IMR-90 (cell line): ENCODE data around the gene ACVR1B. TPM values are rescaled to one million over a fixed set of nuclear protein-coding genes. Genes with fewer than 3 reads are reported as not detected.

Experiments
- ATAC-seq: fragments of 200-7000 bp; cut with Tn5 transposase; 2 replicates; pipeline ENCODE4 v1.9.1; 2020; ENCODE audit warnings: low read depth, mild to moderate bottlenecking, moderate library complexity
- BruUV-seq: library from RNA; stranded (reverse); fragments of 400-500 nt; replicated peaks from 2 replicates; lab custom pipeline; 2021; lab: Mats Ljungman, UMichigan
- CTCF ChIA-PET: fragments of 300-600 bp; formaldehyde crosslinking; extraction: SDS; loops from one replicate; lab custom pipeline; 2021; ENCODE audit warnings: antibody characterized with exemption; lab: Yijun Ruan, JAX
- POLR2A ChIA-PET: fragments of 300-600 bp; sonication (Branson Sonifier 250); formaldehyde crosslinking; loops from one replicate; lab custom pipeline; 2022; ENCODE audit warnings: antibody characterized with exemption; ENCODE audit not compliant: unreplicated experiment; lab: Charles Lee
- DNase-seq: peaks from one replicate; pipeline ENCODE4 v3.0.0; 2013
- H2AFZ ChIP-seq: replicated peaks from 2 replicates; pipeline ENCODE3; 2013; ENCODE audit warnings: low read length, mild to moderate bottlenecking; ENCODE audit not compliant: poor library complexity
- H2AK5ac ChIP-seq: 2 replicates; pipeline ENCODE4 v1.6.1; 2013; ENCODE audit warnings: low read depth, low read length, inconsistent platforms
- H2AK9ac ChIP-seq: replicated peaks from 2 replicates; pipeline ENCODE3; 2013; ENCODE audit warnings: mild to moderate bottlenecking, low read depth, low read length, moderate library complexity; ENCODE audit not compliant: poor library complexity
- H2BK120ac ChIP-seq: 2 replicates; pipeline ENCODE4 v1.6.1; 2013; ENCODE audit warnings: low read depth, low read length, inconsistent platforms
- H2BK15ac ChIP-seq: 3 replicates; pipeline ENCODE4 v1.6.1; 2013; ENCODE audit warnings: low read depth, low read length, inconsistent platforms
- H2BK20ac ChIP-seq: 2 replicates; pipeline ENCODE4 v1.6.1; 2013; ENCODE audit warnings: low read depth, mild to moderate bottlenecking, inconsistent platforms, low read length, moderate library complexity
- H2BK5ac ChIP-seq: 2 replicates; pipeline ENCODE4 v1.6.1; 2013; ENCODE audit warnings: mild to moderate bottlenecking, low read depth, low read length, inconsistent platforms; ENCODE audit not compliant: poor library complexity, severe bottlenecking
- H3K14ac ChIP-seq: replicated peaks from 2 replicates; pipeline ENCODE4 v1.6.1; 2013; ENCODE audit warnings: low read depth, low read length, inconsistent platforms
- H3K18ac ChIP-seq: 2 replicates; pipeline ENCODE4 v1.6.1; 2013; ENCODE audit warnings: low read depth, low read length, control low read depth
- H3K23ac ChIP-seq: 2 replicates; pipeline ENCODE4 v1.6.1; 2013; ENCODE audit warnings: low read depth, low read length, inconsistent platforms
- H3K27ac ChIP-seq: 2 replicates; pipeline ENCODE4 v1.5.1; 2013; ENCODE audit warnings: mild to moderate bottlenecking, control low read depth, low read length; ENCODE audit not compliant: insufficient read depth
- H3K27me3 ChIP-seq: 2 replicates; pipeline ENCODE4 v1.6.1; 2013; ENCODE audit warnings: low read length; ENCODE audit not compliant: control insufficient read depth, insufficient read depth
- H3K36me3 ChIP-seq: 2 replicates; pipeline ENCODE4 v1.6.1; 2013; ENCODE audit warnings: low read length, mixed read lengths; ENCODE audit not compliant: control insufficient read depth, insufficient read depth
- H3K4ac ChIP-seq: 2 replicates; pipeline ENCODE4 v1.6.1; 2013; ENCODE audit warnings: low read depth, low read length, inconsistent platforms
- H3K4me1 ChIP-seq: 2 replicates; pipeline ENCODE4 v1.6.1; 2013; ENCODE audit warnings: low read length, mixed read lengths; ENCODE audit not compliant: control insufficient read depth, insufficient read depth
- H3K4me2 ChIP-seq: 2 replicates; pipeline ENCODE4 v1.6.1; 2013; ENCODE audit warnings: low read depth, mild to moderate bottlenecking, control low read depth, low read length, moderate library complexity
- H3K4me3 ChIP-seq: 2 replicates; pipeline ENCODE4 v1.5.1; 2013; ENCODE audit warnings: low read depth, mild to moderate bottlenecking, control low read depth, low read length, moderate library complexity; ENCODE audit not compliant: insufficient read depth
- H3K56ac ChIP-seq: 2 replicates; pipeline ENCODE4 v1.6.1; 2013; ENCODE audit warnings: low read length, inconsistent platforms; ENCODE audit not compliant: insufficient read depth; ENCODE audit errors: extremely low read depth
- H3K79me1 ChIP-seq, 2 experiments: 2 replicates each; pipeline ENCODE4 v1.6.1; 2013; ENCODE audit warnings: low read length in 2 of 2, inconsistent platforms in 1 of 2, low read depth in 1 of 2
- H3K9ac ChIP-seq: 2 replicates; pipeline ENCODE4 v1.6.1; 2013; ENCODE audit warnings: low read depth, low read length, control low read depth
- H3K9me1 ChIP-seq: 2 replicates; pipeline ENCODE4 v1.6.1; 2013; ENCODE audit warnings: low read length, inconsistent platforms; ENCODE audit not compliant: insufficient read depth
- H3K9me3 ChIP-seq: 2 replicates; pipeline ENCODE4 v1.6.1; 2013; ENCODE audit warnings: low read length; ENCODE audit not compliant: control insufficient read depth, insufficient read depth
- H4K20me1 ChIP-seq: 2 replicates; pipeline ENCODE4 v1.6.1; 2013; ENCODE audit warnings: low read length, inconsistent platforms; ENCODE audit not compliant: insufficient read depth
- H4K5ac ChIP-seq: 2 replicates; pipeline ENCODE4 v1.6.1; 2013; ENCODE audit warnings: mild to moderate bottlenecking, low read depth, low read length, control low read depth
- H4K8ac ChIP-seq, 2 experiments: 2 replicates each; pipeline ENCODE4 v1.6.1; 2013; ENCODE audit warnings: low read depth in 2 of 2, low read length in 2 of 2, control low read depth in 1 of 2, inconsistent platforms in 1 of 2
- H4K91ac ChIP-seq: 2 replicates; pipeline ENCODE4 v1.6.1; 2013; ENCODE audit warnings: low read depth, low read length, inconsistent platforms; ENCODE audit not compliant: insufficient read depth
- CHD1 ChIP-seq: IDR thresholded peaks from 2 replicates; pipeline ENCODE4 v1.6.1; 2012; ENCODE audit warnings: low read depth, low read length, improper control_type of control experiment
- CTCF ChIP-seq: conservative IDR thresholded peaks from 2 replicates; pipeline ENCODE4 v1.5.1; 2012; ENCODE audit warnings: mild to moderate bottlenecking, low read depth, low read length, improper control_type of control experiment
- ELK1 ChIP-seq: fragments of 150-350 bp; IDR thresholded peaks from 2 replicates; pipeline ENCODE4 v1.6.1; 2016; ENCODE audit warnings: low read depth, mild to moderate bottlenecking, low read length, moderate library complexity, borderline replicate concordance
- FOS ChIP-seq: fragments of 150-350 bp; IDR thresholded peaks from 2 replicates; pipeline ENCODE4 v1.6.1; 2016; ENCODE audit warnings: low read depth, low read length
- MAZ ChIP-seq: IDR thresholded peaks from 2 replicates; pipeline ENCODE4 v1.6.1; 2012; ENCODE audit warnings: low read depth, mild to moderate bottlenecking, low read length, improper control_type of control experiment, moderate library complexity, borderline replicate concordance
- NFE2L2 ChIP-seq: fragments of 150-350 bp; IDR thresholded peaks from 2 replicates; pipeline ENCODE4 v1.6.1; 2016; ENCODE audit warnings: low read depth, mild to moderate bottlenecking, low read length
- POLR2A ChIP-seq: IDR thresholded peaks from 2 replicates; pipeline ENCODE4 v1.6.1; 2012; ENCODE audit warnings: mild to moderate bottlenecking, low read depth, low read length
- RAD21 ChIP-seq: IDR thresholded peaks from 2 replicates; pipeline ENCODE4 v1.6.1; 2012; ENCODE audit warnings: low read length, improper control_type of control experiment
- RCOR1 ChIP-seq: IDR thresholded peaks from 2 replicates; pipeline ENCODE4 v1.6.1; 2012; ENCODE audit warnings: mild to moderate bottlenecking, low read length, improper control_type of control experiment; ENCODE audit not compliant: insufficient replicate concordance
- RFX5 ChIP-seq: IDR thresholded peaks from 2 replicates; pipeline ENCODE4 v1.8.0; 2012; ENCODE audit warnings: low read depth, mild to moderate bottlenecking, low read length, moderate library complexity
- SMC3 ChIP-seq: fragments of 150-350 bp; IDR thresholded peaks from 2 replicates; pipeline ENCODE4 v1.6.1; 2016; ENCODE audit warnings: low read depth, mild to moderate bottlenecking, antibody characterized with exemption, low read length, moderate library complexity
- USF2 ChIP-seq: fragments of 150-350 bp; IDR thresholded peaks from 2 replicates; pipeline ENCODE4 v1.6.1; 2017; ENCODE audit warnings: mild to moderate bottlenecking, antibody characterized with exemption, low read length, low read depth
- WGBS, 2 experiments: methylation state at CpG; one replicate each; pipeline versions ENCODE4 v1.1.5 to v1.1.7; 2013; ENCODE audit warnings: missing lambda C conversion rate in 2 of 2; ENCODE audit not compliant: insufficient read length in 1 of 2; ENCODE audit errors: extremely low coverage in 2 of 2; 5-methylcytosine and 5-hydroxymethylcytosine counted together
- dilution Hi-C: fragments of 300-500 bp; cut with HindIII; formaldehyde crosslinking; loops from one replicate; pipeline ENCODE4 v1.14.3; 2018; ENCODE audit warnings: low sequenced_read_pairs; ENCODE audit not compliant: unreplicated experiment
- in situ Hi-C: fragments of 300-500 bp; cut with MboI; formaldehyde crosslinking; loops from 3 replicates; pipeline ENCODE4 v1.14.3; 2019; ENCODE audit warnings: low sequenced_read_pairs, inconsistent platforms, mixed read lengths
- intact Hi-C: fragments of 100-400 bp; cut with micrococcal nuclease; formaldehyde crosslinking; loops from 2 replicates; pipeline ENCODE4 v1.10.0; 2022
- polyA plus RNA-seq, 3 experiments: library from polyadenylated mRNA; depleted of rRNA; stranded (reverse); fragments of >200 nt; gene quantifications; 2 replicates each; pipeline ENCODE4 v1.2.3, GENCODE V29; 2012; ENCODE audit warnings: low replicate concordance in 1 of 3
- total RNA-seq: library from RNA; depleted of rRNA; stranded (reverse); fragments of >200 nt; gene quantifications from 2 replicates; pipeline ENCODE4 v1.2.3, GENCODE V29; 2012

ACVR1B gene
- total and polyA plus RNA-seq, 2 of the 4 experiments (the other 2 are of a cell fraction) = 5.7 to 13.6 TPM

- Histone ChIP-seq H3K4me3 (no peak overlapping the region), H2BK120ac (no peak overlapping the region), H2AK5ac (peak overlapping the region; percentile 73; the same call in 1 of the 2 replicates), H3K79me1 (peaks cover 7 to 50% of the 10 kb centered on the region in 2 experiments; a peak in 3 of 4 replicates), H3K4me2 (no peak overlapping the region), H3K9me1 (peaks cover 11% of the 10 kb centered on the region), H4K5ac (no peak overlapping the region), H3K9ac (no peak overlapping the region), H3K56ac (no peak overlapping the region), H3K27me3 (no peaks in the 10 kb centered on the region), H3K18ac (no peak overlapping the region), H4K8ac (peak overlapping the region in 1 of 2 experiments; percentile 10; a peak in 1 of 4 replicates), H3K14ac (peak overlapping the region; percentile 38; the same call in 1 of the 2 replicates), H2AFZ (no peak overlapping the region), H3K36me3 (peaks cover 52% of the 10 kb centered on the region), H2AK9ac (peak overlapping the region; percentile 84), H3K4ac (no peak overlapping the region; the same call in 1 of the 2 replicates), H2BK20ac (no peak overlapping the region), H3K23ac (no peak overlapping the region), H3K4me1 (peaks cover 8% of the 10 kb centered on the region), H4K20me1 (no peaks in the 10 kb centered on the region), H2BK15ac (no peak overlapping the region), H2BK5ac (no peak overlapping the region), H4K91ac (0 out of 2 replicates have a peak overlapping the region, but pooled peaks have one; percentile 24), H3K9me3 (no peaks in the 10 kb centered on the region), H3K27ac (no peak overlapping the region)
- TF ChIP-seq SMC3 (peak; percentile 95), MAZ (peak; percentile 68), RFX5 (no peak), CHD1 (no peak), ELK1 (no peak), POLR2A (0 out of 2 replicates have a peak, but pooled peaks have one; percentile 31), NFE2L2 (no peak), RCOR1 (no peak), CTCF (peak; percentile 96), RAD21 (peak; percentile 97), USF2 (no peak), FOS (no peak)
- DNase-seq (peak; percentile 63), ATAC-seq (peak; percentile 98)
- BruUV-seq = no TSS peak
- intact Hi-C loops (loop anchor here (1.0 to 5.0 kb wide), 4 partner anchors 57 to 559 kb away; no protein-coding TSS in a partner anchor), dilution Hi-C loops (no loop called here), in situ Hi-C loops (no loop called here)
- WGBS, 2 experiments = 100% methylated on average over 1 of the region's 7 CpGs; no CpG with 5 or more reads in 1 of the 2 experiments
- POLR2A ChIA-PET = no interaction called here
- CTCF ChIA-PET = interaction anchor here (1.5 to 2.5 kb wide), 3 partner anchors 9 to 86 kb away, joined by 3 to 10 read pairs (median 8); no protein-coding TSS in a partner anchor
These were observed 28.7 kb downstream of the ACVR1B start for GRCh38 chr12:51980051-51980808.
